ENCODE data around the gene DUOX2. TPM values are rescaled to one million over a fixed set of nuclear protein-coding genes. Genes with fewer than 3 reads are reported as not detected.
A peak's percentile ranks its signal among the peaks of the same experiment; 100 is the strongest.

DUOX2 gene
- total RNA-seq, 2 experiments from 2014 or later: 0.02 TPM; not detected in 1

DNA sequence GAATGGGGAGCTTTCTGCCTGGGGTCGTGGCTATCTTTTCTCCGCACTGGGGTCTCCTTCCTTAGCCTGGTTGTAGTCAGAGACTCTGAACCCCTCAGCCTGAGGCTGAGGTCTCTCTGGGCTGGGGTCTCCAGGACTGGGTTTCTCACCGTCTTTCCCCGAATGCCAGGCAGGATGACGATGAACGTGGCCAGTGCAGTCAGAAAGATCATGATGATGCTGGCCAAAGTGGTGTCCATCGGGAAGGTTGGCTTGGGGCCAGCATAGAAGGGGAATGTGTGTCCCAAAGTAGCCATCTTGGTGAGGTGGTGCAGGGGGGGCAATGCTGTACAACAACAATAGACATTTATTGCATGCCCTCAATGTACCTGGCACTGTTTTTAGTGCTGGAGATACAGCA is 8.7 kb upstream of the DUOX2 start:
- Mint-ChIP-seq H3K27ac (no peak overlapping the region), H3K4me3 (no peak overlapping the region), H3K36me3 (ENCODE audit: low read depth) (no peaks in the 10 kb centered on the region), H3K27me3 (peaks cover 51% of the 10 kb centered on the region), H3K4me1 (peaks cover 5% of the 10 kb centered on the region), H3K9me3 (no peaks in the 10 kb centered on the region)
- no peak for DNase-seq
- CTCF ChIA-PET: no interaction called here
- POLR2A ChIA-PET: no interaction called here

DNA sequence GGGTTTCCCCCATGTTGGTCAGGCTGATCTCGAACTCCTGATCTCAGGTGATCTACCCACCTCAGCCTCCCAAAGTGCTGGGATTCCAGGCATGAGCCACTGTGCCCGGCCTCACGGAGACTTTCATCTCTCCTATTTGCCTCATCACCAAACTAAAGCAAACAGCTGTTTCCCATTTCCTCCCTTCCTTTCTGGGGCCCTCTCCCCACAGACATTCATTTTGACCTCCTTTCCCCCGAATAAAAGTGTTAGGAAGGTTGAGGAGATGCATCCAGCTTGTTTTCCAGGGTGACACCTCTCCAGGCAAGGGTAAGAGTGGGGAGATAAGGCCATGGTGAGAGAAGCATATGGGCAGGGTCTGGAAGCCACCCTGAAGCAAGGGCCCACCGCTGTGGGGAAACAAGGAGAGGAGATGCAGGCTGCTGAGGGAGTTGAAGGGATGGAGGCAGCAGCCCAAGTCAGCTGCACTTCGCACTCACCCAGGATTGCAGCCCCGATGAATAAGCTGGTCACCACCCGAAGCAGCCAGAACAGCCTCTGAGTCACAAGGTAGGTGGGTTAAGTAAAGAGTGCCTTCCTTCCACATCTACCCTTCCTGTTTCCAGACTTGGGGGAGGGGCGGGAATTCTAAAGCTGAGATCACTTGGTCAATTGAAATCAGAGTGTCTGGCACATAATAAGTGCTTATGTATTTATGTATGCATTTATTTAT is 7.9 kb upstream of the DUOX2 start:
- POLR2A ChIA-PET: no interaction called here
- peaks cover 53% of the 10 kb centered on the region for H3K27me3 Mint-ChIP-seq
- no peak overlapping the region for H3K27ac Mint-ChIP-seq
- no peak overlapping the region for H3K4me3 Mint-ChIP-seq
- no peaks in the 10 kb centered on the region for H3K9me3 Mint-ChIP-seq
- no peaks in the 10 kb centered on the region for H3K36me3 Mint-ChIP-seq (ENCODE audit: low read depth)
- peaks cover 12% of the 10 kb centered on the region for H3K4me1 Mint-ChIP-seq
- DNase-seq: no peak
- CTCF ChIA-PET: interaction anchor here (0.6 to 0.7 kb wide), 2 partner anchors 326 to 705 kb away, joined by 3 read pairs; no protein-coding TSS in a partner anchor

DNA sequence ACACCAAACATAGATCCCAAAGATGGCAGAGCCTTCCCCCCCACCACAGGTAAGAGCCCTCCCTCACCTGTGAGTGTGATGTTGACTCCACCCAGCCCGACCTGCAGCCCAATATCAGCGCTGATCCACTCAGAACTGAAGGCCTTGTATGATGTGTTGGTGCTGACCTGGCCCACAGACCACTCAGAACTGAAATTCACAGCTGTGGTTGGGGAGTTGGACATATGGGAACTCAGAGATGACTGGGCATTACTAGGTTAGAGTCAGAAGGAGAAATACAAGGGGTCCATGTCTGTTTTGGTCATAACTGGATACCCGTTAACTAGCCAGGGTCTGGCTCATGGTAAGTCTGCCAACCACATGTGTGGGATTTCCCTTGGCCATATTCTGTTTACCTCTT is 7.0 kb upstream of the DUOX2 start:
- Mint-ChIP-seq H3K9me3 (no peaks in the 10 kb centered on the region), H3K27me3 (peaks cover 53% of the 10 kb centered on the region), H3K36me3 (ENCODE audit: low read depth) (no peaks in the 10 kb centered on the region), H3K4me3 (no peak overlapping the region), H3K4me1 (peaks cover 12% of the 10 kb centered on the region), H3K27ac (no peak overlapping the region)
- ChIA-PET CTCF (no interaction called here), POLR2A (no interaction called here)
- no peak for DNase-seq

DNA sequence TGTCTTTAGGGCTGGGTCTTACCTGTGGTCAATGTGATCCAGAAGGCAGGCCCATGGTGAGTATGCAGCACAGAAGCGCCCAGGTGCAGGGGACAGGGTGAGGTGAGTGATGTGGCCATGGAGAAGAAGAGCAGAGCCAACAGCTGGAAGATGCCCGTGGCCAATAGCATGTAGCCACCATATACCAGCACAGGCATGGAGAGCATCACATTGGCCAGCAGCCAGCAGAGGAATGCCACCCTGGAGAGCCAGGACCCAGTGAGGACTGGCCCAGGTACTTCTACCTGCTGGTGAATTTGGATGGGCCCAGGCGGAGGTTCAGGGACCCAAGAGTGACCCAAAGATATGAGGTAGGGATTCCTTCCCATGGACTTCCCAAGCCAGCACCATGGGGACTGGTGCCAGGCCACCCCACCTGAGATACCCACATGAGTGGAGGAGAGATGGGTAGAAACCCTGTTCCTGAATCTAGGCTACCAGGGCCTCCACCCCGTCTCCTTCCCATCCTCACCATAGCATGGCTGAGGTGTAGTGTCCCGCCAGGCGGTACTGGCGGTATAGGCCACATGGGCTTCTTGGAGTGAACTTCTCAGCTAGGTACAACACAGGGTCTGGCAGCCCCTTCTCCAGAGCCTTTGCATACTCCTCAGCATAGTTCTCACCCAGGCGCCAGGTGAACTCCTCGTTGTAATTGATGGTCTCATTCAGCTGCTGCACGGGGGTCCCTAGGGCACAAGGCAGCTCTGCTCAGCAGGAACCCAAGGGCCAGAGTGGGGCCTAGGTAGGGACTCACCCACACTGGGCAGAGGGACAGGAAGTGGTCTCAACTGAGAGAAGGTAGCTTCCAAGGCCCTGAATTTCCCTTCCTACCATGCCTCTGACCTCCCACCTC is 6.4 kb upstream of the DUOX2 start:
- CTCF ChIA-PET: no interaction called here
- H3K27me3 Mint-ChIP-seq: peaks cover 53% of the 10 kb centered on the region
- POLR2A ChIA-PET: no interaction called here

DNA sequence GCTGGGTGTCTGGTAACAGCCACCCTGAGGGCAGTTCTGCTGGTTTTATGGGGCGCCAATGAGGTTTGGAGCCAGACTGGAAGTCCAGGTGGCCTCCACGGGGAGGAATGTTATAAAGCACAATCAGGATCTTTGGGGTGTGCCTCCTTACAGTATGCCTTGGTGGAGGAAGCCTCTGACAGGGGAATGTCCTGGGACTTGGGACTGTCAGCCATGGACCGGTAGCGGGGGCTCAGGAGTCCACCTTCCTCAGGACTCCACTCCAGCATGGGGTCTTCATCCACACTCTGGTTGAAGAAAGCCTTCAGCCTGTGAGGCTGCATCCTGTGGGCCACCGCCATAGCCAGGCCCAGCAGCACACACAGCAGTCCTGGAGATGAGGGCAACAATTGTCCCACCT is 5.0 kb upstream of the DUOX2 start:
- Mint-ChIP-seq H3K36me3 (ENCODE audit: low read depth) (no peaks in the 10 kb centered on the region), H3K27me3 (peaks cover 56% of the 10 kb centered on the region), H3K4me1 (peaks cover 17% of the 10 kb centered on the region), H3K4me3 (no peak overlapping the region), H3K9me3 (no peaks in the 10 kb centered on the region), H3K27ac (no peak overlapping the region)
- ChIA-PET CTCF (interaction anchor here (0.9 to 1.7 kb wide), 11 partner anchors 12 to 1215 kb away, joined by 3 to 19 read pairs (median 4); partner anchors contain the start of genes DUOX1 and DUOXA1), POLR2A (no interaction called here)
- DNase-seq: no peak

More for the DNA sequence above, 6.4 kb upstream of the DUOX2 start:
- Mint-ChIP-seq H3K9me3 (no peaks in the 10 kb centered on the region), H3K4me3 (no peak overlapping the region), H3K4me1 (peaks cover 13% of the 10 kb centered on the region), H3K27ac (no peak overlapping the region), H3K36me3 (ENCODE audit: low read depth) (no peaks in the 10 kb centered on the region)
- no peak for DNase-seq

DNA sequence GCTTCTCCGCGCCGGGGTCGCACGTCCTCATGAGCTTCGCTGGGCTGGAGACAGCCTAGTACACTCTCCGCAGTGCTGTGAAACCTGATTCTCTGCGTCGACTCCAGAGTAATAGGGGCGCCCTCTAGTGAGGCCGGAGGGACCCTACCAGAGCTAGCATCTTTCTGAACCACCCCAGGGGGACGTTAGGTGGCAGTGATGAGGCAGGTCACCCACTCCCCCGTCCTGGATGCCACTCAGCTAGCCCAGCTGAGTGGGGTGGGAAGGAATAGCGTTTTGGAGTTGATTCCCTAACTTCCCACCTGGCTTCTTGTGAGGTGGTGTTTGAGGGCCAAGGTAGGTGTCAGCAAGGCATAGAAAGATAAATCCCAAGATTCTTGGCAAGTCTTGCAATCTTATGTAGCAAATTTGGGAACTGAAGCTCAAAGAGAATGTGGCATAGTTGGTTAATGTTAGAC is 4.2 kb upstream of the DUOX2 start:
- peak; percentile 89 for DNase-seq
- ChIA-PET POLR2A (no interaction called here), CTCF (interaction anchor here (0.5 to 1.7 kb wide), 29 partner anchors 9 to 1214 kb away, joined by 3 to 19 read pairs (median 4); partner anchors contain the start of genes DUOX1, DUOXA1 and SORD)
- Mint-ChIP-seq H3K4me3 (no peak overlapping the region), H3K9me3 (no peaks in the 10 kb centered on the region), H3K27me3 (peaks cover 58% of the 10 kb centered on the region), H3K27ac (no peak overlapping the region), H3K4me1 (peaks cover 23% of the 10 kb centered on the region), H3K36me3 (ENCODE audit: low read depth) (no peaks in the 10 kb centered on the region)

DNA sequence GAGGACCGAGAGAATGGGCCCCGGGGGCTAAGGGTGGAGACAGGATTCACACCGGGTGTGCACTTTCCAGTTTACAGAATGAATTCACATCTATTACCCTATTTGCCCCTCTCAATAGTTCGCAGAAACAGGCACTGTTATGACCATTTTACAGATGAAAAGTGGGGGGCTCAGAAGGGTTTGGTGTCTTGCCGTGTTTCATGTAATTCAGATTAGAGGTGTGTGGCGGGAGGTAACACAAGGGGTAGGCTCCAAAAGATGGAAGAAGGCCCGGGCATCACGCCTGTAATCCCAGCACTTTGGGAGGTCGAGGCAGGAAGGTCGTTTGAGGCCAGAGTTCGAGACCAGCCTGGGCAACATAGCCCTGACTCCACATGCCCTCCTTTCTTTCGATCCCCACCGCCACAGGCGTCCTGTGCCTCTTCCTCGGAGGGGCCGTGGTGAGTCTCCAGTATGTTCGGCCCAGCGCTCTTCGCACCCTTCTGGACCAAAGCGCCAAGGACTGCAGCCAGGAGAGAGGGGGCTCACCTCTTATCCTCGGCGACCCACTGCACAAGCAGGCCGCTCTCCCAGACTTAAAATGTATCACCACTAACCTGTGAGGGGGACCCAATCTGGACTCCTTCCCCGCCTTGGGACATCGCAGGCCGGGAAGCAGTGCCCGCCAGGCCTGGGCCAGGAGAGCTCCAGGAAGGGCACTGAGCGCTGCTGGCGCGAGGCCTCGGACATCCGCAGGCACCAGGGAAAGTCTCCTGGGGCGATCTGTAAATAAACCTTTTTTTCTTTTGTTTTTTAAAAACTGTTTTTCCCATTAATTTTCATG is 3.5 kb upstream of the DUOX2 start:
- ChIA-PET POLR2A (no interaction called here), CTCF (interaction anchor here (0.9 to 1.7 kb wide), 23 partner anchors 8 to 1214 kb away, joined by 3 to 19 read pairs (median 4); partner anchors contain the start of genes DUOX1, DUOXA1 and SORD)
- no peak for DNase-seq
- Mint-ChIP-seq H3K4me3 (no peak overlapping the region), H3K27ac (no peak overlapping the region), H3K27me3 (peaks cover 61% of the 10 kb centered on the region), H3K4me1 (peaks cover 23% of the 10 kb centered on the region), H3K9me3 (no peaks in the 10 kb centered on the region), H3K36me3 (ENCODE audit: low read depth) (no peaks in the 10 kb centered on the region)

DNA sequence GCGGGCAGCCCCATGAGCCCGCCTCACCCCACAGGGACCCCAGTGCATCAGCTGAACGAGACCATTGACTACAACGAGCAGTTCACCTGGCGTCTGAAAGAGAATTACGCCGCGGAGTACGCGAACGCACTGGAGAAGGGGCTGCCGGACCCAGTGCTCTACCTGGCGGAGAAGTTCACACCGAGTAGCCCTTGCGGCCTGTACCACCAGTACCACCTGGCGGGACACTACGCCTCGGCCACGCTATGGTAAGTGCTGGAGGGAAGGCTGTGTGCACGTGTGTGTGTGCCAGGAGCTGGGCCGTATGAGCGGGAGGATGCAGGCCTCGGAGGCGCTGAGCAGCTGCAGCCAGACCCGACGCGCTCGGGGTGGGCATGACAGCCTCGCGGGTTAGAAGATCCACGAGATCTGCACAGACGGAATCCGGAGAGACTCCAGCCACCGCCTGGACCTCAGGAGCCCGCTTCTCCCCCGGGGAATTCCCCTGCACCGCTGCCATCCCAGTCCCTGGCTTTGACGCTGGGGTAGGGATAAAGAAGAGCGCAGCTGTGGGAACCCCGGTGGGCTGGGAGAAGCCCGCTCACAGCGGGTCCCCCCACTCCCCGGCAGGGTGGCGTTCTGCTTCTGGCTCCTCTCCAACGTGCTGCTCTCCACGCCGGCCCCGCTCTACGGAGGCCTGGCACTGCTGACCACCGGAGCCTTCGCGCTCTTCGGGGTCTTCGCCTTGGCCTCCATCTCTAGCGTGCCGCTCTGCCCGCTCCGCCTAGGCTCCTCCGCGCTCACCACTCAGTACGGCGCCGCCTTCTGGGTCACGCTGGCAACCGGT is 2.7 kb upstream of the DUOX2 start:
- Mint-ChIP-seq H3K4me1 (peaks cover 30% of the 10 kb centered on the region), H3K36me3 (ENCODE audit: low read depth) (no peaks in the 10 kb centered on the region), H3K4me3 (no peak overlapping the region), H3K27ac (no peak overlapping the region), H3K9me3 (no peaks in the 10 kb centered on the region), H3K27me3 (peaks cover 68% of the 10 kb centered on the region)
- POLR2A ChIA-PET: no interaction called here
- CTCF ChIA-PET: interaction anchor here (0.7 to 1.1 kb wide), 3 partner anchors 10 to 72 kb away, joined by 3 to 4 read pairs (median 3); no protein-coding TSS in a partner anchor
- DNase-seq: no peak

DNA sequence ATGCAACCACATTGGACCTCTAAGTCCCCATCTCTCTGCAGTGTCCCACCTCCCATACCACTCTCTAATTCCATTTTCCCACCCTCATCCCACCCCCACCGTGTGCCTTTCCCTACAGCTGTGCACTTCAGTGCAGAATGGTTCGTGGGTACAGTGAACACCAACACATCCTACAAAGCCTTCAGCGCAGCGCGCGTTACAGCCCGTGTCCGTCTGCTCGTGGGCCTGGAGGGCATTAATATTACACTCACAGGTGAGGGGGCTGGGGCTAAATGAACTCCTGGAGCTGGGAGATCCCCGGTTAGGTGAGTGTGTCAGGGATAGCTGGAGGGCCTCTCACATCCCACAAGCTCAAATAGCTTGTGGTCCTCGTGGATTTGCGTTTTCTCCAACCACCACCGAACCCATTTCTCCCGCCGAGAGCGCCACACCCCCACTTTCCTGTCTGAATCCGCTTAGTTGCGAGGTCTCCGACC is 2.1 kb upstream of the DUOX2 start:
- Mint-ChIP-seq H3K27ac (no peak overlapping the region), H3K36me3 (ENCODE audit: low read depth) (no peaks in the 10 kb centered on the region), H3K9me3 (no peaks in the 10 kb centered on the region), H3K27me3 (peaks cover 68% of the 10 kb centered on the region), H3K4me1 (peaks cover 30% of the 10 kb centered on the region), H3K4me3 (no peak overlapping the region)
- no peak for DNase-seq
- CTCF ChIA-PET: interaction anchor here (0.7 to 1.1 kb wide), 3 partner anchors 10 to 73 kb away, joined by 3 to 4 read pairs (median 3); no protein-coding TSS in a partner anchor
- POLR2A ChIA-PET: no interaction called here

DNA sequence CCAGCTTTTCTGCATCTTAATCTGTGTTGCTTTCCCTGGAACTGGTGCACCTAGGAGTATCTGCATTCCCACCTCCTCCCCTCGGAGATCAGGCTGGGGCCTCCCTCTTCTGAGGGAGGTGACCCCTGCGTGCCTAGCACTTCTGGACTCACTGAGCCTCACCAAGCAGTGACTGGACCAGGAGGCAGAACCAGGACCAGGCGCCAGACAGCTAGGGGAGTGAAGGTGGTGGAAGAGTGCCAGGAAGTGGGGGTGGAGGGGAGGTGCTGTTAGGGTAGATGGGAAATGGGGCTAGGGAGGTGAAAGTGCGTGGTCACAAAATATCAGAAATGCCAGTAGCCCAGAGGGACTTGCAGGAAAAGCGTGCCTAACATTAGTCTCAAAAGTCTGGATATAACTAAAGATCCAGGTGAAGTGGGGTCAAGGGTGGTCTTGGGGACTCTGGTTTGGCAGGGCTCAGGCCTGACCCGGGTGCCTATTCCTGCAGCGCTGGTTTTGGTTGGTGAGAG is 1.4 kb upstream of the DUOX2 start:
- no peaks in the 10 kb centered on the region for H3K9me3 Mint-ChIP-seq
- no peak overlapping the region for H3K27ac Mint-ChIP-seq
- no peak overlapping the region for H3K4me3 Mint-ChIP-seq
- POLR2A ChIA-PET: no interaction called here
- CTCF ChIA-PET: no interaction called here
- peaks cover 30% of the 10 kb centered on the region for H3K4me1 Mint-ChIP-seq
- H3K36me3 Mint-ChIP-seq (ENCODE audit: low read depth): no peaks in the 10 kb centered on the region
- no peak for DNase-seq
- peaks cover 70% of the 10 kb centered on the region for H3K27me3 Mint-ChIP-seq

DNA sequence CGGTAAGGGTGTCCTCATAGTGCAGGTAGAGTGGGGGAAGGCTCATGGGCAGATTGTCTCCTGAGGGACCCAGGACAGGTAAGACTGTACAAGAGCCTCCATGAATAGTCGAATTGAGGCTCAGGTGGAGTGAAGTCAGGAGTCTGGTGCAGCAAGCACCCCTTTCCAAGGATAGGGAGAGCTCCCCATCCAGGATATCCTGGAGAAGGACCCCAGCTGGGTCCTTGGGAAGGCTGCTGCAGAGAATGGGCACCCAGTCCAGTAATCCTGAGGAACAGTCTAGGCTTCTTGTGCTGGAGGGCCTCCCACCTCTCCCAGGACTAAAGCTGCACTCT is 746 bp upstream of the DUOX2 start:
- Mint-ChIP-seq H3K27me3 (peaks cover 76% of the 10 kb centered on the region), H3K4me3 (no peak overlapping the region), H3K9me3 (no peaks in the 10 kb centered on the region), H3K36me3 (ENCODE audit: low read depth) (no peaks in the 10 kb centered on the region), H3K4me1 (peaks cover 30% of the 10 kb centered on the region), H3K27ac (no peak overlapping the region)
- ChIA-PET CTCF (no interaction called here), POLR2A (no interaction called here)
- no peak for DNase-seq
